ENCODE measurements around the gene SPTBN4.
"Not testable (repeated sequence)": the region's sequence is repeated elsewhere in the genome, so short reads cannot be mapped to it uniquely, and the experiment has no call there.

Gene SPTBN4

DNA sequence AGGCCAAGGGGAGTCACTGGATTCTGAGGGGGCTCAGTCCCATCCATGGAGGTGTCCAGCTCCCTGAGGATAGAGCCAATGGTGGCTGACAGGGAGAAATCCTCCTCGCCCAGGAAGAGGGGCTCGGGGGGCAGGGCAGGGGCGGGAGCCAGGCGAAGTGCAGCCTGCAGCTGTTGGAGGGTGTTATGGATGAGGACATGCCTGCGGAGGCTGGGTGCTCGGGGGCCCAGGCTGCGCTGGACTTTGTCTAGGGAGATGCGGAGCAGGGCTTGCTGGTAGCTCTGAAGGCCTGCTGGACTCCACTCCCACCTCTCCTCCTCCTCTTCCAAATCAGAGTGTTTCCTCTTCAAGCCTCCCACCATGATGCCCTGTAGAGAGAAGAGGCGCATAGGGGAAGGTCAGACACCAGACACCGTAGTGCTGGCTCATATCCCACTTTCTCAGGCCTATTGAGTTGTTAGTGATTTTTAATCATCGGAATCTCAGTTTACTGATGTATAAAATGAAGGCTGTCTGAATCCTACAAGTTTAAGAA, 25.0 kb upstream of the SPTBN4 start:
- no peak for DNase-seq (ENCODE audit: low read depth)

DNA sequence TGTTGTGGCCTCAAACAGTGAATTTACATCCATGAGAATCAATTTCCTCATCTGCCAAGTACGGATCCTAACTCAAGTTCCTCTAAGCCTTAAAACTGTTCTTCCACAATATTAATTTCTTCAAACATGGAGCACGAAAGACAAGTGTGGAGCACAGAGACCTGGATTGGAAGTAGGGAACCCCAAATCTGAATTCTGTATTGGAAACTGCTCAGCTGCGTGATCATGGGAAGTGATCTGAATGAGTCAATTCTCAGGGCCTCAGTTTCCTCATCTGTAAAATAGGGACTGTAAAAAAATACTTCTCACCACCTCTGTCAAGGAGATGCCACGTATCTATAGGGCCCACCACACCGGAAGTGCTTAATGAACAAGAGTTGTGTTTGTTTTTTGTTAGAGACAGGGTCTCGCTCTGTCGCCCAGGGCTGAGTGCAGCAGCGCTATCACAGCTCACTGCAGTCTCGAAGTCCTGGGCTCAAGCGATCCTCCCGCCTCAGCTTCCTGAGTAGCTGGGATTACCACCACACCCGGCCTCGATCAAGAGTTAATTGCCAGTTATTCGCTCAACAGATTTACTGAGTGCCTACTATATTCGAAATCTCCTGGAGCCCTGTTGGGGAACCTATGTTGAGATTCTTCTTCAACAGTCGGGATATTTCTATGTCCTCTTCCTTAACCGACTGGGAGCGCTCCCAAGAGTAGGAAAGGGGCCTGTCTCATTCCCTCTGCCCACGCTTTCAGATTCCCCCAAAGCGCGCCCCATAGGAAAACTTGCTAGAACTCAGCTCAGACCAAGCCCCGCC, 24.3 kb upstream of the SPTBN4 start:
- no peak for DNase-seq (ENCODE audit: low read depth)

DNA sequence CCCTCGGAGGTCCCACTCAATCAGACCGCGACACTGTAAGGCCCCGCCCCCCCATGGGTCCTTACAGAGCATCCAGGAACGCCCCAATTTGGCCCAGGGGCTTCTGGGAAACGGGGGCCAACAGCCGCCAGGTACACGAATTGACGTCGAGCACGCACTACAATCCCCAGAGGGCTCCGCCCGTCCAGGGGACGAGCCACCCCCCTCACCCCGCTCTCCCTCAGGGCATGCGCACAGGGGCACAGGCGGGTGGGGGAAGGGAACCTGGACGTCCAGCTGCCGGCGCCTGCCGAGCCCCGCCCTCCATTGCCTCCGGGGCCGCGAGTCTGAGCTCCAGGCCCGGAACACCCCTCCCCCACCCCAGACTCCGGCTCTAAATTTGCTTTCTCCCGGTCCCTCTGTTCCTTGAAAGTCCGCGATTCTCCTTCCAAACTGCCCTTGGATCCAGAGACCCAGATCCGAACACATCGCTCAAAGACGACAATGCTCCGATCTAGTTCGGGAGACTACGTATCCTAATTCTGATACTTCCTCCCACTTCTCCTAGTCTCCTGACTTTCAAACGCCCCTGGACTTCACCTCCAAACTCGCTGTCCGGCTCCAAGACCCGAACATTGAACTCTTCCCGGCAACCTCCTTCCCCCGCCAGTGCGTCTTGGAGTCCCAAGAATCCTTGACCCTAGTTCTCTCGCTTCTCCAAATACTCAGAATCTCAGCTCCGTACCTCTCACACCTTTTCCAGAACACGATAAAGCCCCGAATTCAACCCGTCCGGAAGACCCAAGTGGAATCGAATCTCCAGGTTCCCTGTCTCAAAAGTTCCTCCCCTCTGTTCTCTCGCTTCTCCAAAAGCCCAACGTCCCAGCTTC, 23.4 kb upstream of the SPTBN4 start:
- DNase-seq (ENCODE audit: low read depth) = peak; percentile 99

DNA sequence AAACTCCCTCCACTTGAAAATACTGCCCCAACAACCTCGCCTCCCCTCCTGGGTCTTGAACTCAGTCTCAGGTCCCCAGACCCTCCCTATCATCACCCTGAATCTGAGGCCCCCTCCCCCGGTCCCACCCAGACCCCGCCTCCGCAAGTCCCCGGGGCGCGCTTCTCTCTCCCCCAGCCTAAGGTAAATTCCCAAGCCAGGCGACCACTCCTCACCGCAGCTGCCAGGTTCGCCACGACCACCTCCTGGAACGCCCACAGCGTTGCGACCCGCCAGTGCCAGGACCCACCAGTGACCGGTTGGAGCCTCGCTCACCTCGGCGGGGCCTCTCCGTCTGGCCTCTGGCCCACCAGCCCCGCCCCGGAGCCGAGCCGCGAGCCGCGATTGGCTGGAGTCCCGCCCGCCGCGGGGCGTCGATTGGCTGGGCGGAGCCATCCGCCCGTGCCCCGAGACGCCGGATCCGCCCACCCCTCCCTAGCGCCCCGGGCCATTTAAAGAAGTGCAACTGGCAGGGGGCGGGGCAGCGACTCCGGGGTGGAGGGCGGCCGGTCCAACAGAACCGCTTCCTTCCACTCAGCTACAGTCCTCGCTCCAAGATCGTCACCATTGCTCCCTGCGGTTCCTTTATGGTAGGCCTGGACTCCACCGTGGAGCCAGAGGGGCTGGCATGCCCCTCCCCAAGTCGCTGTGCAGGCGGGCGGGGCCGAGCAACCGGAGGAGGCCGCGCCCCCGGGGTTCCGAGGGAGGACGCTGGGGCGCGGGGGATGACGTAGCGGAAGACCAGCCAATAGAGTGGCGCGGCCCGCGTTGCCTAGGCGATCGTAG, 22.6 kb upstream of the SPTBN4 start, which contains the start of gene SERTAD3:
Gene SERTAD3, minus strand, starts transcription at position 336 of the 825 bp plus-strand sequence. CDS start 2,255 bp downstream, outside the sequence.
- DNase-seq (ENCODE audit: low read depth) = peak; percentile 95

- DNase-seq (ENCODE audit: low read depth) = no peak
These were observed 21.9 kb upstream of the SPTBN4 start for GRCh38 chr19:40444825-40445312.

DNA sequence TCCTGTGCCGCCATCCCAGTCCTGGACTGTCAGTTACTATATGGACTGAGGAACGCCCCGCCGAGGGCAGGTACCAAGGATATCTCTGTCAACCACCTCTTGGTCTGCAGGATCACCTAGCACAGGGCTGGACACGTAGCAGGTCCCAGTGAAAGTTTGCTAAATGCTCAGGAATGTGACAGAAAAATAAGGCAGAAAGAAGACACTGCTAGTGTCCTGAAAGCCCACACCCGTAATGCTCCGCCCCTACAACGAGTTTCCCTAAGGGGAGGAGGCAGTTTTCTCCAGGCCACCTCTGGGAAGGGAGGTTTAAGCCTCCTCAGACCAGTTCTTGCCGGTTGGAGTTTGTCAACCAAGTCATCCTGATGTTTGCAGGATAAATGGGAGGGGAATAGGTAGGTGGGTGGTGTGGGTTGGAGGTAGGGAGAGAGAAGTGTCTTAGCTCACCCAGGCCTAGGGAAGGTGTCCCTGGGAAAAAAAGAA, 21.0 kb upstream of the SPTBN4 start:
- no peak for DNase-seq (ENCODE audit: low read depth)

- no peak for DNase-seq (ENCODE audit: low read depth)
These were observed 20.5 kb upstream of the SPTBN4 start for GRCh38 chr19:40446263-40446784.

GRCh38 chr19:40449506-40449905, 17.3 kb upstream of the SPTBN4 start:
- DNase-seq (ENCODE audit: low read depth) = no peak

GRCh38 chr19:40450664-40451063, 16.1 kb upstream of the SPTBN4 start:
- no peak for DNase-seq (ENCODE audit: low read depth)

DNA sequence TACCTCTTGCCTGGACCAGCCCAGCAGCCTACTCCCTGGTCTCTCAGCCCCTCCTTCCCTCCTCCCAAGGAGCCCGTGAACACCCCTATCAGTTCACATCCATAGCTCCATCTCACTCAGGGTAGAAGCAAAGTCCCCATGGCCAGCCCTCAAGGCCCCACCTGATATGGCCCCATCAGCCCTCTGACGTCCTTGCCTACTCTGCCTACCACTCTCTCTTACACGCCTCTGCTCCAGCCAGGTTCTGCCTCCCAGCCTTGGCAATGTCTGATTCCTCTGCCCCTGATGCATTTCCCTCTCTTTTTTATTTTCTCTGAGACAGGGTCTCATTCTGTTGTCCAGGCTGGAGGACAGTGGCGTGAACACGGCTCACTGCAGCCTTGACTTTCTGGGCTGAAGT, 14.8 kb upstream of the SPTBN4 start:
- DNase-seq (ENCODE audit: low read depth) = no peak

DNA sequence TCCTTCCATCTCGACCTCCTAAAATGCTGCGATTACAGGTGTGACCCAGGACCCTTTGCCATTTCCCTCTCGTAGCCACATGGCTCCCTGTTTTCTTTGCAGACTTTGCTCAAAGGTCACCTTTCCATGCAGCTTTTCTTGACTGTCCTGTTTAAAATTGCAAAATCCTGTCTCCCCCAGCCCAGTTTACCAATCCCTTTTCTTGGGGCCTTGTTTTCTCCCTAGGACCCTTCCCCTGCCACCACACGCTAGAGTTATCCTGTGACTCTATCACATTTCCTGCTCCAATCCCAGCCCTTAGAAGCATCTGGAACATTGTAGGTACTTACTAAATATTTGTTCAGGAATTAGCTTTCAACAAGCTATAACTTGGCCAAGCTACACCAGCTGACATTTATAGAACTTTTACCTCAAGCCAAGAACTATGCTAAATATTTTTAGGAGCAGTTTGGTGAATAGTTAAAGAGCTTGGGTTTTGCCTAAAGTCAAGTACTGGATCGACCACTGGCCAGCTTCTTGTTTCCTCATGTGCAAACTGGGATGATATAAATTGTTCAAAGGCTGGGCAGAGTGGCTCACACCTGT, 13.6 kb upstream of the SPTBN4 start:
- no peak for DNase-seq (ENCODE audit: low read depth)

DNA sequence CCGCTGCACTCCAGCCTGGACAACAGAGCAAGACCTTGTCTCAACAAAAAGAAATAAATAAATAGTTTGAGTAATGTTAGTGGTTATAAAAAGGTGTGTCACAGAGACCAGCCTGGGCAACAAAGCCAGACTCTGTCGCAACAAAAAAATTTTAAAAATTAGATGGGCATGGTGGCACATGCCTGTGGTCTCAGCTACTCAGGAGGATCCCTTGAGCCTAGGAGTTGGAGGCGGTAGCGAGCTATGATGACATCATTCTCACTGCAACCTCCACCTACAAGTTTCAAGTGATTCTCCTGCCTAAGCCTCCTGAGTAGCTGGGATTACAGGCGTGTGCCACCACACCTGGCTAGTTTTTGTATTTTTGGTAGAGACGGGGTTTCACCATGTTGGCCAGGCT, 12.9 kb upstream of the SPTBN4 start:
- not testable (repeated sequence) for DNase-seq (ENCODE audit: low read depth)

DNA sequence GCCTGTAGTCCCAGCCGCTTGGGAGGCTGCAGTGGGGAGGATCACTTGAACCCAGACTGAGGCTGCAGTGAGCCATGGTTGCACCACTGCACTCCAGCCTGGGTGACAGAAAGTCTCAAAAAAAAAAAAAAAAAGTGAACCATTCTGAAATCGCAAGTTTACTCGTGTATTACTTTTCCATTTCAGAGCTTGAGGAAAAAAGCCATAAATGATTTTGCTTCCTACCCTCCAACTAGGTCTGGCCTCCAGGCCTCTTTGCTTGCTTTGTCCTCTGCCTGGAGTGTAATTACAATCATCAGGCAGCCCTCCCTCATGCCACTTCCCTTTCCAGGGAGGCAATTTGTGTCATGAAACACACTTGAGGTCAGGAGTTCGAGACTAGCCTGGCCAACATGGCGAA, 9.8 kb upstream of the SPTBN4 start:
- DNase-seq (ENCODE audit: low read depth) = no peak

DNA sequence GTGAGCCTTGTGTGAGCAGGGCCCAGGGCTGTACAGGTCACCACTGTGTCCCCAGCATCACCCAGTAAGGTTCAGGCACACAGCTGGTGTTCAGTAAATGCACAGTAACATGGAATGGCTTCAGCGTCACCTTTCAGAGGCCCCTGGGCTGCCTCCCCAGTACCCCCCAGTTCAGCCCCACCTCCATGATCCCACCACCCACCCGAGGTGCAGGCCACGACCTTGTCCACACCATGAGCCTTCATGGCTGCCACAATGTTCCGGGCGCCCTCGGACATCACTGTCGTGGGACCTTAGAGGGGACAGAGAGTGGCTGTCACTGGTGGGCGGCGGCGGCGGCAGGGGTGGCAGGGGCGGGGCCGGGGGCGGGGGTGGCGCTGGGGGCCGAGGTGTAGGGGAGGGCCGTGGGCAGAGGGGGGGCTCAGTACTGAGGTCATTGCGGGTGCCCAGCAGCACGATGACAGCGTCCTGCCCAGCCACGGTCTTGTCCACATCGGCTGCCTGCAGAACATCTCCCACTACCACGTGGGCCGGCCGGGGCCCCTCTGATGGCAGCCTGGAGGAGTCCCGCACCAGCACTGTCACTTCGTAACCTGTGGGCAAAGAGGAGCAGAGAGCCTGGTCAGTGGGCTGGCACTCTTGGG, 8.7 kb upstream of the SPTBN4 start:
- DNase-seq (ENCODE audit: low read depth) = no peak

DNA sequence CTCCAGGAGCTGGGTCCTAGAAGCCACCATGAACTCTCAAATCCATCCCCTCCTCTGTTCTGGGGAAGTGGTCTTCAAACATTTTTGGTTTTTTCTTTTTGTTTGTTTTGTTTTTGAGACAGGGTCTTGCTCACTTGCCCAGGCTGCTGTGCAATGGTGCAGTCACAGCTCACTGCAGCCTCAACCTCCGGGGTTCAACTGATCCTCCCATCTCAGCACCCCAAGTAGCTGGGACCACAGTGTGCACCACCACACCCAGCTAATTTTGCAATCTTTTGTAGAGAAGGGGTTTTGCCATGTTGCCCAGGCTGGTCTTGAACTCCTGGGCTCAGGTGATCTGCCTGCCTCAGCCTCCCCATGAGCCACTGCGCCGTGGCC, 8.2 kb upstream of the SPTBN4 start:
- no peak for DNase-seq (ENCODE audit: low read depth)

DNA sequence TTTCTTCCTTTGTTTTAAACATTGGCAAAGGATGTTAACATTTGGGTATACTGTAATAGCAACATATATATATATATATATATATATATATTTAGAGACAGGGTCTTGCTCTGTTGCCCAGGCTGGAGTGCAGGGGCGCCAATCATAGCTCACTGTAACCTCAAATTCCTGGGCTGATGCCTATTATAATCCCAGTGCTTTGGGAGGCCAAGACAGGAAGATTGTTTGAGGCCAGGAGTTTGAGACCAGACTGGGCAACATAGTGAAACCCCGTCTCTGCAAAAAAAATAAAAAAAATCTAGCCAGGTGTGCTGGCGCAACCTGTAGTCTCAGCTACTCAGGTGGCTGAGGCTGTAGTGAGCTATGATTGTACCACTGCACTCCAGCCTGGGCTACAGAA, 6.6 kb upstream of the SPTBN4 start:
- no peak for DNase-seq (ENCODE audit: low read depth)

GRCh38 chr19:40461669-40462221, 5.1 kb upstream of the SPTBN4 start:
- no peak for DNase-seq (ENCODE audit: low read depth)

GRCh38 chr19:40463587-40464037, 3.2 kb upstream of the SPTBN4 start:
- DNase-seq (ENCODE audit: low read depth) = not testable (repeated sequence)

- peak; percentile 51 for DNase-seq (ENCODE audit: low read depth)
These were observed 2.5 kb upstream of the SPTBN4 start for GRCh38 chr19:40464059-40465024.
